ENCODE measurements around the gene UVSSA.
"Not testable (repeated sequence)": the region's sequence is repeated elsewhere in the genome, so short reads cannot be mapped to it uniquely, and the experiment has no call there.

UVSSA gene

DNA sequence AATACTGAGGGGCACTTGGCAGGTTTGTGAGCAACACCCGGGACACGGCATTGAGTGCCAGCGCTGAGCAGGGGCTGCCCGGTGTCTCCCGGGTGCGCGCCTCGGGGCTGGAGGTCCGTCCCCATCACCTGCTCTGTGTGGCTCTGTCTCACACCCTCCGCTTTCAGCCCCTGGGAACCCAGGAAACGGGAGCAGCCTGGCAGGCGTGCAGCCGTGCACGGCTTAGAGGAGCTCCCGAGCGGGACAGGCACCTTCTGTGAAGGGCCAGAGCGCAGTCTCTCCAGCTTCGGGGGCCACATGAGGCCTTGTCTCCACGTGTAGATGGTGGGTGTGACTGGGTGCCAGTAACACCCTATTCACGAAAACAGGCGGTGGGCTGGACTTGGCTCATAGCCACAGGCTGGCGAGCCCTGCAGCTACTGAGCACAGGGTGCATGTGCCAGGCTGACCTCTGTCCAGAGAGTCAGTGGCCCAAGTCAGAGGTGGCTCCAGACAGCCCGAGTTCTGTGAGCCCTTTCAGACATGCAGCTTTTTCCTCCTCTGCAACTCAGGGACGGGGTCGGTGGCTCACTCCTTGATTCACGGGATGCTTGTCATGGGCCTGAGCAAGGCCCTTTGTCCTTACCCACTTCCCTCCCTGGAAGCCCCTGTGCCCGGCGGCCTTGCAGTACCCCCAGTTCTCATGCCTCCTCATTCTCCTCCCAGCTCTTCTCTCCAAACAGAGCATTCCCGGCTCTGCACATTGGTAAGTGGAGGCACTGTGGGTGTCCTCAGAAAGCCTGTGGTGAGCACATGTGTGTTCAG is 23.5 kb downstream of the UVSSA start:
- no peak for DNase-seq (ENCODE audit: low read depth)

DNA sequence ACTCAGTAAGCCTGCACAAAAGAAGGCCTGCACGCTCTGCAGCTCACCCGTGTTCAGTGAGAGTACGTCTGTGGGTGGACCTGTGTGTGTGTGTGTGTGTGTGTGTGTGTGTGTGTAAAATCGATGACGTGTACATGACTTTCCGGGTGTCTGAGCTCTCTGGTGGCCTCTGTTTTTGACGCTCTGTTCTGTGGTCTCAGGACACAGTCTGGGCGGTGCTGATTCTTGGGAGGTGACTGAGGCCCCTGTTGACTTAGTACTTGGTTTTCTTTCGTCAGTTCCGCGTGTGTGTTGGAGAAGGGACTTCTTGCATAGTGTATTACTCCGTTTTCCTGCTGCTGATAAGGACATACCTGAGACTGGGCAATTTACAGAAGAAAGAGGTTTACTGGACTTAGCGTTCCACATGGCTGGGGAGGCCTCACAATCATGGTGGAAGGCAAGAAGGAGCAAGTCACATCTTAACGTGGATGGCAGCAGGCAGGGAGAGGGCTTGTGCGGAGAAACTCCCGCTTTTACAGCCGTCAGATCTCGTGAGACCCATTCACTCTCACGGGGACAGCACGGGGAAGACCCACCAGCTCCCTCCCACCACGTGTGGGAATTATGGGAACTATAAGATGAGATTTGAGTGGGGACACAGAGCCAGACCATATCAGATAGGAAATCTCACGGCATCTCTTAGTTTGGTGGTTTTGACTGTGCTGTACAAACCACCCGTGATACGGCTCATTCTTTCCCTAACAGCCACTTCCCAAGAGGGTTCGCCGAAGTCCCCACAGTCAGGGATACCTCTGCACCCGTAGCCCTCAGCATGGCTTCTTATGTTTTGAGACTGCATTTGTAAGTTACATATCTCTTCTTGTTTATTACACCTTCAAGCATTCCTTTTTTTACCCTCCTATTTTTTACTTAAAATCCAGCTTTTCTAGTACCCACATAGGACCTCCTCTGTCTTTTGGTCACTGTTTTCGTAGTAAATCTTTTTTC is 24.5 kb downstream of the UVSSA start:
- no peak for DNase-seq (ENCODE audit: low read depth)
- TF ChIP-seq MYC (IDR thresholded peaks at IDR 0.05; ENCODE audit: low read depth, low read length), result no peak
- TF ChIP-seq POLR2A (IDR thresholded peaks at IDR 0.05; ENCODE audit: extremely low read depth, insufficient read length), result no peak
- TF ChIP-seq, protein P1, sequence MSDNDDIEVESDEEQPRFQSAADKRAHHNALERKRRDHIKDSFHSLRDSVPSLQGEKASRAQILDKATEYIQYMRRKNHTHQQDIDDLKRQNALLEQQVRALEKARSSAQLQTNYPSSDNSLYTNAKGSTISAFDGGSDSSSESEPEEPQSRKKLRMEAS (IDR thresholded peaks at IDR 0.05; ENCODE audit: low read depth, low read length), result no peak
- no peak for TF ChIP-seq CTCF (IDR thresholded peaks at IDR 0.05; ENCODE audit: low read depth, low read length)
- no peak overlapping the region for H3K4me3 ChIP-seq (ENCODE audit: low read depth, low read length)

More for the DNA sequence above, 23.5 kb downstream of the UVSSA start:
- no peak overlapping the region for H3K4me3 ChIP-seq (ENCODE audit: low read depth, low read length)
- TF ChIP-seq CTCF (IDR thresholded peaks at IDR 0.05; ENCODE audit: low read depth, low read length), result no peak
- TF ChIP-seq, protein P1 (IDR thresholded peaks at IDR 0.05; ENCODE audit: low read depth, low read length), result no peak
- no peak for TF ChIP-seq POLR2A (IDR thresholded peaks at IDR 0.05; ENCODE audit: extremely low read depth, insufficient read length)
- TF ChIP-seq MYC (IDR thresholded peaks at IDR 0.05; ENCODE audit: low read depth, low read length), result no peak

- not testable (repeated sequence) for H3K4me3 ChIP-seq (ENCODE audit: low read depth, low read length); DNase-seq (ENCODE audit: low read depth)
These were observed 25.6 kb downstream of the UVSSA start for GRCh38 chr4:1372576-1372975.

DNA sequence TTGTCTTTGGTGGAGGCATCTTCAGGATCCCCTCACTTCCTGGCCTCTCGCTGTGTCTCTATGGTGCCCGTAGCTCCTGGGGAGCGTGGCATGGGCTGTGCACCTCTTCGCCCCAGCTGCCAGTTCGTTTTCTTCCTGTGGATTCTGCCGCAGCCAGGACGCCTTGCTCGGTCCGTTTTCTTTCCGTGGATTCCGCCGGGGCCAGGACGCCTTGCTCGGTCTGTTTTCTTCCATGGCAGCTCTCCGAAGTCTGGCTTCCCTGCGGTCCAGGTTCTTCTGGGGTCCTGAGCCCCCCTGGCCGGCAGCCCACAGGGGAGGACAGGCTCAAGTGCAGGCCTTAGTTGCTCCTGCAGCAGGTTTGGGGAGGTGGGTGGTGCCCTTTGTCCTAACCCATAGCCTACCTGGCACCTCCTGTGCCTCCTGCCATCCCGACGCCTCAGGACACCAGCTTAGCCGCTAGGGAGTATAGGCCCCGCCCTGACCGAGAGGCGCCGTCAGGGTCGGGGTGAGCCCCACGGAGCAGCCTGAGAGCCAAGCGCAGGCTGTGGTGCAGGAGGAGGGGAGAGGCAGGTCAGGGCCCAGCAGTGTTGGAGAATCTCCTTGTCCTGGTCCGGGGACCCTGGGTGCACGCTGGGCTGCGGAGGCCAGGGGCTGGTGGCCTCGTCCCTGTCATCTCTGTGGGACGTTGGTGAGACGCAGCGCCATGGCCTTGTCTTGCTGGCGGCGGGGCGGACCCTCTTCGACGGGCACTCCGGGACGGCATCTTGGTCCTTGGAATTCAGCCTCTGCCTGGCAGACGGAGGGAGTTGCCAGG is 27.1 kb downstream of the UVSSA start:
- no peak overlapping the region for H3K4me3 ChIP-seq (ENCODE audit: low read depth, low read length)
- TF ChIP-seq, protein P1 (IDR thresholded peaks at IDR 0.05; ENCODE audit: low read depth, low read length), result no peak
- TF ChIP-seq MYC (IDR thresholded peaks at IDR 0.05; ENCODE audit: low read depth, low read length), result no peak
- no peak for DNase-seq (ENCODE audit: low read depth)

DNA sequence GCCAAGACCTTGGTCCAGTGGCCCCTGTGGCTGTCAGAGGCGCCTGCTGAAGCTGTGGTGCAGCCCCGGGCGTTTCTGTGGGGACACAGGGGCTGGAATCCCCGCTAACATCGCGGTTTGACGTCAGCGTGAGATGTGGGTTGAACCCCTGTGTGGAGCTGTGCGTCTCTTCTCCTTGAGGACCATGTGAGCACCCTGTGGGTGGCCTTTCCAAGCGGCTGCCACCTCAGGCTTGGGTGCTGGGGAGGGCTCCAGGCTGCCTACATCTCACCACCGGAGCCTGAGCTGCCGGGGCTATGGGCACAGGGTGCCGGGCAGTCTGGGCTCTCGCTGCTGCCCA is 27.7 kb downstream of the UVSSA start:
- no peak for DNase-seq (ENCODE audit: low read depth)
- TF ChIP-seq POLR2A (IDR thresholded peaks at IDR 0.05; ENCODE audit: extremely low read depth, insufficient read length) (no peak), CTCF (IDR thresholded peaks at IDR 0.05; ENCODE audit: low read depth, low read length) (no peak), MYC (IDR thresholded peaks at IDR 0.05; ENCODE audit: low read depth, low read length) (no peak)
- TF ChIP-seq, protein P1 (IDR thresholded peaks at IDR 0.05; ENCODE audit: low read depth, low read length), result no peak
- no peak overlapping the region for H3K4me3 ChIP-seq (ENCODE audit: low read depth, low read length)

GRCh38 chr4:1375051-1375721 is 28.2 kb downstream of the UVSSA start:
- no peak overlapping the region for H3K4me3 ChIP-seq (ENCODE audit: low read depth, low read length)
- DNase-seq (ENCODE audit: low read depth), result no peak
- TF ChIP-seq MYC (IDR thresholded peaks at IDR 0.05; ENCODE audit: low read depth, low read length), result no peak
- TF ChIP-seq, protein P1 (IDR thresholded peaks at IDR 0.05; ENCODE audit: low read depth, low read length), result no peak
- TF ChIP-seq CTCF (IDR thresholded peaks at IDR 0.05; ENCODE audit: low read depth, low read length), result no peak

Measured in NB4 (cell line).